ENCODE data around the gene PAPOLB. TPM values are rescaled to one million over a fixed set of nuclear protein-coding genes. Genes with fewer than 3 reads are reported as not detected.
"Not testable (repeated sequence)": the region's sequence is repeated elsewhere in the genome, so short reads cannot be mapped to it uniquely, and the experiment has no call there.

The PAPOLB gene
- total RNA-seq, 2 experiments from 2014 or later = not detected

DNA sequence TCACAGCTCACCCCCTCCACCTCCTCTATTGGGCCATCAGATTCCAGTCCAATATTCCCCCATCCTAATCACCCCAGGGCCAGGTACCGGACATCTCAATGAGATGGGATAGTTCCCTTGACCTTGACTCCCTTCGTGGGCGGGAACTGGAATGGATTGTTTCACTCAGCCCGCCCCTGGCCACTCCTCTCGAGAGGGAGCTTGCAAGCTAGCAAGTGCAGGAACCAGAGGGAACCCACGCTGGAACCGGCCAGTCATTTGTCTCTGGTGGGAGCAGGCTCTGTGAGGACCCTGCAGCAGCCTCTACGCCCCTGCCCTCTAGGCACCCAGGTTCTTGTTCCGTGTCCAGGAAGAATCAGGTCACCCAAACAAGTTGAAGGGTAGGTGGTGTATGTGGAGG lies 32.7 kb upstream of the PAPOLB start:
- ChIA-PET POLR2A (no interaction called here), CTCF (no interaction called here)
- Mint-ChIP-seq H3K27me3 (peaks cover 4% of the 10 kb centered on the region), H3K4me1 (ENCODE audit: low read depth) (no peaks in the 10 kb centered on the region), H3K4me3 (no peak overlapping the region), H3K27ac (no peak overlapping the region), H3K9me3 (peaks cover 5% of the 10 kb centered on the region), H3K36me3 (ENCODE audit: low read depth) (no peaks in the 10 kb centered on the region)
- no peak overlapping the region for H3K27ac ChIP-seq (ENCODE audit: low read depth in 1 of 2, low read length in 2 of 2)
- no peak for TF ChIP-seq CTCF (IDR thresholded peaks at IDR 0.05)
- no peaks in the 10 kb centered on the region for H3K36me3 ChIP-seq (ENCODE audit: insufficient read depth, low read length)
- no peak overlapping the region for H3K4me3 ChIP-seq (ENCODE audit: low read length)
- no peak for ATAC-seq (ENCODE audit: poor library complexity)
- no peaks in the 10 kb centered on the region for H3K4me1 ChIP-seq (ENCODE audit: insufficient read depth, low read length)
- intact Hi-C loops (cut with DNase I, micrococcal nuclease) = no loop called here
- H3K9me3 ChIP-seq (ENCODE audit: control insufficient read depth in 1 of 2, insufficient read depth in 1 of 2, low read length in 2 of 2) = peaks cover 0 to 10% of the 10 kb centered on the region in 2 experiments
- no peak for DNase-seq
- no peaks in the 10 kb centered on the region for H3K27me3 ChIP-seq (ENCODE audit: control insufficient read depth in 1 of 2, insufficient read depth in 2 of 2, low read length in 2 of 2)

GRCh38 chr7:4893929-4894475 lies 32.2 kb upstream of the PAPOLB start:
- Mint-ChIP-seq H3K4me3 (no peak overlapping the region), H3K9me3 (peaks cover 5% of the 10 kb centered on the region), H3K36me3 (ENCODE audit: low read depth) (no peaks in the 10 kb centered on the region), H3K27me3 (peaks cover 8% of the 10 kb centered on the region), H3K4me1 (ENCODE audit: low read depth) (no peaks in the 10 kb centered on the region), H3K27ac (no peak overlapping the region)
- no peak for TF ChIP-seq CTCF (IDR thresholded peaks at IDR 0.05)
- Histone ChIP-seq H3K4me1 (ENCODE audit: insufficient read depth, low read length) (no peaks in the 10 kb centered on the region), H3K9me3 (ENCODE audit: control insufficient read depth in 1 of 2, insufficient read depth in 1 of 2, low read length in 2 of 2) (peaks cover 0 to 10% of the 10 kb centered on the region in 2 experiments), H3K27ac (ENCODE audit: low read depth in 1 of 2, low read length in 2 of 2) (no peak overlapping the region), H3K4me3 (ENCODE audit: low read length) (no peak overlapping the region), H3K36me3 (ENCODE audit: insufficient read depth, low read length) (no peaks in the 10 kb centered on the region), H3K27me3 (ENCODE audit: control insufficient read depth in 1 of 2, insufficient read depth in 2 of 2, low read length in 2 of 2) (no peaks in the 10 kb centered on the region)
- POLR2A ChIA-PET = no interaction called here
- ATAC-seq (ENCODE audit: poor library complexity) = no peak
- no peak for DNase-seq
- intact Hi-C loops (cut with DNase I, micrococcal nuclease) = no loop called here
- CTCF ChIA-PET = no interaction called here

DNA sequence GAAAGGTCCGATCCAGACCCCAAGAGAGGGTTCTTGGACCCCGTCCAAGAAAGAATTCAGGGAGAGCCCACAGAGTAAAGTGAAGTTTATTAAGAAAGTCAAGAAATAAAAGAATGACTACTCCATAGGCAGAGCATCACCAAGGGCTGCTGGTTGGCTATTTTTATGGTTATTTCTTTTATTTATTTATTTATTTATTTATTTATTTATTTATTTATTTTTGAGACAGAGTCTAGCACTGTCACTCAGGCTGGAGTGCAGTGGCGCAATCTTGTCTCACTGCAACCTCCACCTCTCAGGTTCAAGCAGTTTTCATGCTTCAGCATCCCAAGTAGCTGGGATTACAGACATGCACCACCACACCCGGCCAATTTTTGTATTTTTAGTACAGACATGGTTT lies 31.4 kb upstream of the PAPOLB start:
- DNase-seq; H3K27ac Mint-ChIP-seq; H3K4me3 ChIP-seq (ENCODE audit: low read length); H3K4me3 Mint-ChIP-seq; H3K36me3 ChIP-seq (ENCODE audit: insufficient read depth, low read length); H3K27me3 Mint-ChIP-seq; CTCF ChIA-PET; H3K36me3 Mint-ChIP-seq (ENCODE audit: low read depth); intact Hi-C loops (cut with DNase I, micrococcal nuclease); ATAC-seq (ENCODE audit: poor library complexity); H3K27ac ChIP-seq (ENCODE audit: low read depth in 1 of 2, low read length in 2 of 2); H3K27me3 ChIP-seq (ENCODE audit: control insufficient read depth in 1 of 2, insufficient read depth in 2 of 2, low read length in 2 of 2); H3K9me3 Mint-ChIP-seq; H3K4me1 Mint-ChIP-seq (ENCODE audit: low read depth); POLR2A ChIA-PET; H3K4me1 ChIP-seq (ENCODE audit: insufficient read depth, low read length); H3K9me3 ChIP-seq (ENCODE audit: control insufficient read depth in 1 of 2, insufficient read depth in 1 of 2, low read length in 2 of 2): not testable (repeated sequence)

DNA sequence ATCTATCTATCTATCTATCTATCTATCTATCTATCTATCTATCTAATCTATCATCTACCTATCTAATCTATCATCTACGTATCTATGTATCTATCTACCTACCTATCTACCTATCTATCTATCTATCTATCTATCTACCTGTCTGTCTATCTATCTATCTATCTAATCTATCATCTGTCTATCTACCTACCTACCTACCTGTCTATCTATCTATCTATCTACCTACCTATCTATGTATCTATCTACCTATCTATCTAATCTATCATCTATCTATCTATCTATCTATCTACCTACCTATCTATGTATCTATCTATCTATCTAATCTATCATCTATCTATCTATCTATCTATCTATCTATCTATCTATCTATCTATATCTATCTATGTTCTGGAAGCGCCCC lies 29.7 kb upstream of the PAPOLB start:
- DNase-seq; H3K36me3 ChIP-seq (ENCODE audit: insufficient read depth, low read length); intact Hi-C loops (cut with DNase I, micrococcal nuclease); H3K4me1 ChIP-seq (ENCODE audit: insufficient read depth, low read length); H3K36me3 Mint-ChIP-seq (ENCODE audit: low read depth); H3K27me3 ChIP-seq (ENCODE audit: control insufficient read depth in 1 of 2, insufficient read depth in 2 of 2, low read length in 2 of 2); H3K27ac ChIP-seq (ENCODE audit: low read depth in 1 of 2, low read length in 2 of 2); H3K9me3 ChIP-seq (ENCODE audit: control insufficient read depth in 1 of 2, insufficient read depth in 1 of 2, low read length in 2 of 2); CTCF ChIA-PET; H3K9me3 Mint-ChIP-seq; POLR2A ChIA-PET; H3K4me1 Mint-ChIP-seq (ENCODE audit: low read depth); H3K4me3 ChIP-seq (ENCODE audit: low read length); H3K27ac Mint-ChIP-seq; H3K4me3 Mint-ChIP-seq; ATAC-seq (ENCODE audit: poor library complexity): not testable (repeated sequence)
- peaks cover 17% of the 10 kb centered on the region for H3K27me3 Mint-ChIP-seq

Measured in CD4-positive, alpha-beta T cell (primary cell).